ENCODE data around the gene FBLN2.

FBLN2 gene

DNA sequence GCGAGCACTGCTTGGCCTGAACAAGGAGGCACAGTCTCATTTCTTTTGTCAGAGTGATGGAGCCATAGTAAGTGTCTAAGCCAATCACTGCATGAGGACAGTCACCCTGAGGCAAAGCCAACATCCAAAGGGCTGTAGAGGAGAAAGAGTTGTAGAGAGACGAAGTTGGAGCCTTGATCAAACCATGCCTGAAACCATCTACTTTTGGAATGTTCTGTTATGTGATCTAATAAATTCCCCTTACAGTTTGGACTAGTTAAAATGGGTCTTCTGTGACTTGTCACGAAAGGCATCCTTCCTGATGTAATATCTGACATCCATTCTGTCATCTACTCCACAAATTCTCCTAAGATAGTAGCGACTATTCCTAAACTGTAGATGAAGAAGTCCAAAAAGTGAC, 128.3 kb downstream of the FBLN2 start:
- H4K20me1 ChIP-seq (ENCODE audit: insufficient read depth, low read length), result no peaks in the 10 kb centered on the region
- H3K36me3 ChIP-seq (replicated peaks; ENCODE audit: low read depth, low read length), result no peaks in the 10 kb centered on the region
- peaks cover 44% of the 10 kb centered on the region for H3K27me3 ChIP-seq (ENCODE audit: low read depth, low read length)
- H2AFZ ChIP-seq (ENCODE audit: low read depth, low read length), result no peak overlapping the region
- TF ChIP-seq, protein P1, sequence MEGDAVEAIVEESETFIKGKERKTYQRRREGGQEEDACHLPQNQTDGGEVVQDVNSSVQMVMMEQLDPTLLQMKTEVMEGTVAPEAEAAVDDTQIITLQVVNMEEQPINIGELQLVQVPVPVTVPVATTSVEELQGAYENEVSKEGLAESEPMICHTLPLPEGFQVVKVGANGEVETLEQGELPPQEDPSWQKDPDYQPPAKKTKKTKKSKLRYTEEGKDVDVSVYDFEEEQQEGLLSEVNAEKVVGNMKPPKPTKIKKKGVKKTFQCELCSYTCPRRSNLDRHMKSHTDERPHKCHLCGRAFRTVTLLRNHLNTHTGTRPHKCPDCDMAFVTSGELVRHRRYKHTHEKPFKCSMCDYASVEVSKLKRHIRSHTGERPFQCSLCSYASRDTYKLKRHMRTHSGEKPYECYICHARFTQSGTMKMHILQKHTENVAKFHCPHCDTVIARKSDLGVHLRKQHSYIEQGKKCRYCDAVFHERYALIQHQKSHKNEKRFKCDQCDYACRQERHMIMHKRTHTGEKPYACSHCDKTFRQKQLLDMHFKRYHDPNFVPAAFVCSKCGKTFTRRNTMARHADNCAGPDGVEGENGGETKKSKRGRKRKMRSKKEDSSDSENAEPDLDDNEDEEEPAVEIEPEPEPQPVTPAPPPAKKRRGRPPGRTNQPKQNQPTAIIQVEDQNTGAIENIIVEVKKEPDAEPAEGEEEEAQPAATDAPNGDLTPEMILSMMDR (IDR thresholded peaks at IDR 0.05; ENCODE audit: low read depth, low read length), result no peak
- no peak overlapping the region for H3K27ac ChIP-seq (ENCODE audit: low read length)
- no peak overlapping the region for H3K4me3 ChIP-seq (ENCODE audit: low read length)
- H3K4me1 ChIP-seq (ENCODE audit: low read length), result no peaks in the 10 kb centered on the region
- H3K9me3 ChIP-seq (ENCODE audit: insufficient read depth, low read length), result no peaks in the 10 kb centered on the region
- H3K9ac ChIP-seq (ENCODE audit: low read length), result no peak overlapping the region
- H3K79me2 ChIP-seq (ENCODE audit: low read length), result no peaks in the 10 kb centered on the region
- no peak overlapping the region for H3K4me2 ChIP-seq (ENCODE audit: low read length)

DNA sequence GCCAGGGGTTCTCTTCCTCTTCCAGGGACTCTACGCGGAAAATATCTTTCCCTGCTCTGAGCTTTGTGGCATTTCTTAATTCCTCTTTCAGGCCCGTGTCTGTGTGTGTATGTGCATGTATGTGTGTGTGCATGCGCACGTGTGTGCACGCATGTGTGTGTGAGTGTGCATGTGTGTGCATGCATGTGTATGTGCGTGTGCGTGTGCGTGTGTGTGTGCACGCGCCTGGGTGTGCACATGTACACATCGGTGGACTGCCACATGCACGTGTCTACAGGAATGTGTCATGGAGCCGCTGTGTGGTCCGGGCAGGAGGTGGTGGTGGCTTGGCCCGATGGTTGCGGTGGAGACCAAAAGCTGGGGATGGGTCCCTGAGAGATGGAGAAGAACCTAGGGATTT, 133.0 kb downstream of the FBLN2 start:
- no peak overlapping the region for H2AFZ ChIP-seq (ENCODE audit: low read depth, low read length)
- peaks cover 25% of the 10 kb centered on the region; the same call in 1 of the 2 replicates for H3K27me3 ChIP-seq (ENCODE audit: low read depth, low read length)
- H3K4me2 ChIP-seq (ENCODE audit: low read length), result no peak overlapping the region
- H3K36me3 ChIP-seq (replicated peaks; ENCODE audit: low read depth, low read length), result no peaks in the 10 kb centered on the region
- TF ChIP-seq EZH2phosphoT487 (IDR thresholded peaks at IDR 0.05; ENCODE audit: low read depth), result no peak
- TF ChIP-seq, protein P1 (IDR thresholded peaks at IDR 0.05; ENCODE audit: low read depth, low read length), result no peak
- no peaks in the 10 kb centered on the region for H3K9me3 ChIP-seq (ENCODE audit: insufficient read depth, low read length)
- no peak overlapping the region for H3K4me3 ChIP-seq (ENCODE audit: low read length)
- no peaks in the 10 kb centered on the region for H3K4me1 ChIP-seq (ENCODE audit: low read length)
- no peaks in the 10 kb centered on the region for H4K20me1 ChIP-seq (ENCODE audit: insufficient read depth, low read length)
- H3K79me2 ChIP-seq (ENCODE audit: low read length), result no peaks in the 10 kb centered on the region
- H3K27ac ChIP-seq (ENCODE audit: low read length), result no peak overlapping the region
- no peak overlapping the region for H3K9ac ChIP-seq (ENCODE audit: low read length)

DNA sequence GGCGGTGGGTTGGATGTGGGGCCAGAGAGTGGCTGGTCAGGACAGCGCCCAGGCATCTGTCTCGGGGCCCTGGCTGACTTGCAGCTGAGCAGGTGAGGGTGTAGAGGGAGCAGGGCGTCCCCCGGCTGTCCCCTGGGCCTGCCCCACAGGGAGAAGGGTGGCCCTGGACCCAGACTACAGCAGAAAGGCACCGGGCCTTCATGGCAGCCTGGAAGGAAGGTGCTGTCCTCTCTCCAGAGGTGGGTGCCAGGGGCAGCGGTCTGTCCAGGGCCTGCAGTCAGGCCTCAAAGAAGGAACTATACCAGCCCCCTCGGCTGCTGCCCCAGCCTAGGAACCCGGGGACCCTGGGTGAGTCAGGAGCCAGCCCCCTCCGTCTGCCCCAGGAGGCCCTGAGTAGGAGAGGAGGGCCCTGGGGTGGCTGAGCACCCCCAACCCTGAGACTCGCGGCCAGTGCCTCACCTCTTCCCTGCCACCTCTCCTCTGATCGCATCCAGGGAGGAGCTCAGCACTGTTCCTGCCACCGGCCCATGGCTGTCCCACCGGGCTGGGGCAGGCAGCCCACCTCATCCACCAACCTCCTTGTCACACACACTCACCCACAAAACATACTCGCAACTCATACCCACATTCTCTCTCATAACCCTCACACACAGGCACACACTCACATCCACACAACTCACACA, 133.5 kb downstream of the FBLN2 start:
- Histone ChIP-seq H3K4me1 (ENCODE audit: low read length) (no peaks in the 10 kb centered on the region), H2AFZ (ENCODE audit: low read depth, low read length) (no peak overlapping the region), H3K9me3 (ENCODE audit: insufficient read depth, low read length) (no peaks in the 10 kb centered on the region), H3K79me2 (ENCODE audit: low read length) (no peaks in the 10 kb centered on the region), H3K27me3 (ENCODE audit: low read depth, low read length) (peaks cover 26% of the 10 kb centered on the region; the same call in 1 of the 2 replicates), H3K27ac (ENCODE audit: low read length) (no peak overlapping the region), H3K36me3 (replicated peaks; ENCODE audit: low read depth, low read length) (no peaks in the 10 kb centered on the region), H3K4me2 (ENCODE audit: low read length) (no peak overlapping the region), H3K9ac (ENCODE audit: low read length) (no peak overlapping the region), H4K20me1 (ENCODE audit: insufficient read depth, low read length) (no peaks in the 10 kb centered on the region), H3K4me3 (ENCODE audit: low read length) (no peak overlapping the region)
- TF ChIP-seq, protein P1 (IDR thresholded peaks at IDR 0.05; ENCODE audit: low read depth, low read length), result no peak
- TF ChIP-seq EZH2phosphoT487 (IDR thresholded peaks at IDR 0.05; ENCODE audit: low read depth), result no peak

DNA sequence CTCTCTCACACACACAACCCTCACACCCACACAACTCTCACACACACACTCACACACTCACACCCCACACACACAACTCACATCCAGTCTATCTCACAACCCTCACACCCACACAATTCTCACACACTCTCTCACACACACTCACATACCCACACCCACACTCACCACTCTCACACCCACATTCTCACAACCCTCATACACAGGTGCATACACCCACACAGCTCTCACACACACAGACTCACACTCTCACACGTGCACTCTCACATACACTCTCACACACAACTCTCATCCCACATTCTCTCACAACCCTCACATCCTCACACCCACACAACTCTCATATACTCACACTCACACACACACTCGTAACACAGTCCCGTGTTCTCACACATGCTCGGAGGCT, 134.4 kb downstream of the FBLN2 start:
- Histone ChIP-seq H3K9ac (ENCODE audit: low read length) (no peak overlapping the region), H3K4me1 (ENCODE audit: low read length) (no peaks in the 10 kb centered on the region), H3K4me3 (ENCODE audit: low read length) (no peak overlapping the region), H3K27me3 (ENCODE audit: low read depth, low read length) (peaks cover 30% of the 10 kb centered on the region), H4K20me1 (ENCODE audit: insufficient read depth, low read length) (no peaks in the 10 kb centered on the region), H3K79me2 (ENCODE audit: low read length) (no peaks in the 10 kb centered on the region), H3K27ac (ENCODE audit: low read length) (no peak overlapping the region), H3K36me3 (replicated peaks; ENCODE audit: low read depth, low read length) (no peaks in the 10 kb centered on the region), H3K9me3 (ENCODE audit: insufficient read depth, low read length) (no peaks in the 10 kb centered on the region), H2AFZ (ENCODE audit: low read depth, low read length) (no peak overlapping the region), H3K4me2 (ENCODE audit: low read length) (no peak overlapping the region)
- no peak for TF ChIP-seq EZH2phosphoT487 (IDR thresholded peaks at IDR 0.05; ENCODE audit: low read depth)
- TF ChIP-seq, protein P1 (IDR thresholded peaks at IDR 0.05; ENCODE audit: low read depth, low read length), result no peak
